ENCODE measurements around the gene ZSCAN23. TPM values are rescaled to one million over a fixed set of nuclear protein-coding genes. Genes with fewer than 3 reads are reported as not detected.

The ZSCAN23 gene
- 3.2 and 3.4 TPM in 2 replicates for total RNA-seq

DNA sequence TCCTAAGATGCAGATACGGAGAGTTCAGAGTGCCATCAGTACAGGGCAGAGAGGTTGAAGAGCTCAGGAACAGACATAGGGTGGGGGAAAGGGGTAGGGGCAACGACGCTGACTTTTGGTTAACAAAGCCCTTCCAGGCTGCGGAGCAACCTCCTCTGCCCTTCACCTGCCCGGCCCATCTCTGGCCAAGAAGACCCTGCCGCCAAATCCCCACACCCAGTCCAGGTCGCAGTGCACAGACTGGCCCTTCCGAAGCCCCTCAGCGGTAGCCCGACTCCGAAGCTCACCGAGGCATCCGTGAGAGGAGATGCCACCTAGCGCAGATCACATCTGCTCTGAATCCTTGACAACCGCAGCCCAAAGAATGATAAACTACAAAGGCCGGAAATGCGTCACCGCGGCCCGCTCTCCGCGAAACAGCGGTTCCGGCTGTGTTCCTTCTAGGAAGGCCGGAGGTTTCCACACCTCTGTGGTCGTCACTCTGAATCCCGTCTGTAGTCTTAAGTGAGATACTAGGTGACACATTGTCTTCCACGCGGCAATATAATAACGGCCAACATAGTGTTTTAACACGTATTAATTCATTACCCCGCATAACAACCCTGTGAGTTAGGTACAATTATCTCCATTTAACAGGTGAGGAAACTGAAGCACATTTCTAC, at the start of gene ZSCAN23:
Gene ZSCAN23, minus strand, starts transcription at position 380 of the 662 bp plus-strand sequence. CDS start 7,225 bp downstream, outside the sequence.

DNA sequence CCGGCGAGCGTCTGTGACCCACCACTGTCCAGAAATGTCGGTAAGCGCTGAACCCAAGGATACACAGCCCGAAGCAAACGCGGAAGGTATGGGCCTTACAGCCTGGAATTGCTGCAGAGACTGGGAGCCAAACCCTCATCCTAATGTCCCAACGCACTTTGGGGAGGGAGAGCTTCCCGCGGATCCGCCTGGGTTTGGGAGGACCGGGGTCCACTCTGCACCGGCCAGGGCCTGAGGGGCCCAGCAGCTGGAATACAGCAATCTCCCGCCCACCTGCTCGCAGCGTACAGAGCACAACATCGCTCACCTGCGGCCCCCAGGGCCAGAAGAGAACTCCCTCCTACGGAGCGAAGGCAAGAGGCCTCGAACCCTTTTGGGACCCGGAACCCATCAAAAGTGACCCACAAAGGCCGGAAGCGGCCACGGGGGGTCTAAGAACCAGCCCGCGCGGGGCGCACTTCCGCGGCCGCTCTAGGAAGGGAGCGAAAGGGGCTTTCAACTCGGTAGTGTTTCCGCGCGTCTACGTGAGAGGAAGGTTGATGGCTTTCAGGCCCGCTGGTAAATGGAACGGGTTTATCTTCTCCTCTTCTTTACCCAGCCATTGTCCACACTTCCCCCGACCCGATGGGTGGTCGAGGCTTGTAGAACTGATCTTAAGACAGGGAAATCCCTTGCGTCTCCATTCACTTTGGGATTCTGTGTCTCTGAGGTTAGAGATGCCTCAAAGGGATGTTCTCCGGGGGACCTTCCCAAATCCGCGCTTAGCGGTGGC, 43.8 kb downstream of the ZSCAN23 start, which contains the start of gene ZSCAN12:
Gene ZSCAN12, minus strand, starts transcription at position 398 of the 772 bp plus-strand sequence. CDS start 1,342 bp downstream, outside the sequence.

Other genes starting within 250 kb of the ZSCAN23 start
- 8.1 and 10.3 TPM in 2 replicates for gene ZSCAN9, start 218.2 kb downstream of the ZSCAN23 start, total RNA-seq
- gene ZKSCAN4, start 191.2 kb downstream of the ZSCAN23 start, total RNA-seq = 4.8 and 5.7 TPM in 2 replicates
- 1.9 and 2.4 TPM in 2 replicates for gene NKAPL, start 184.2 kb downstream of the ZSCAN23 start, total RNA-seq
- 17.4 and 21.5 TPM in 2 replicates for gene ZSCAN26, start 176.3 kb downstream of the ZSCAN23 start, total RNA-seq
- 4.1 and 5.0 TPM in 2 replicates for gene PGBD1, start 161.9 kb downstream of the ZSCAN23 start, total RNA-seq
- 4.2 and 8.0 TPM in 2 replicates for gene ZSCAN31, start 107.3 kb downstream of the ZSCAN23 start, total RNA-seq
- 2.9 and 4.7 TPM in 2 replicates for gene ZKSCAN3, start 93.5 kb downstream of the ZSCAN23 start, total RNA-seq
- gene ZSCAN12, start 43.7 kb downstream of the ZSCAN23 start, total RNA-seq = 6.6 and 6.7 TPM in 2 replicates
- gene GPX6, start 72.3 kb upstream of the ZSCAN23 start, total RNA-seq = not detected in 2 replicates
- gene GPX5, start 82.4 kb upstream of the ZSCAN23 start, total RNA-seq = not detected in 2 replicates

Data from aortic smooth muscle cell (primary cell).